IPS-NIHi11 (cell line): ENCODE measurements around the gene PEX10.

Experiments
- DNase-seq: peaks from one replicate; pipeline ENCODE4 v3.0.0; 2012; ENCODE audit warnings: mixed read lengths, low spot score

Gene PEX10

GRCh38 chr1:2425892-2426291 lies 13.5 kb upstream of the PEX10 start:
- no peak for DNase-seq

GRCh38 chr1:2422523-2422922 lies 10.2 kb upstream of the PEX10 start:
- DNase-seq: no peak

GRCh38 chr1:2419416-2419815 lies 7.1 kb upstream of the PEX10 start:
- no peak for DNase-seq

GRCh38 chr1:2418791-2419320 lies 6.5 kb upstream of the PEX10 start:
- no peak for DNase-seq

- no peak for DNase-seq
These were observed 5.5 kb upstream of the PEX10 start for GRCh38 chr1:2417833-2418225.

GRCh38 chr1:2417083-2417832 lies 4.9 kb upstream of the PEX10 start:
- no peak for DNase-seq

GRCh38 chr1:2416403-2416802 lies 4.0 kb upstream of the PEX10 start:
- no peak for DNase-seq

GRCh38 chr1:2415801-2416208 lies 3.4 kb upstream of the PEX10 start:
- no peak for DNase-seq

GRCh38 chr1:2415337-2415736 lies 3.0 kb upstream of the PEX10 start:
- DNase-seq: no peak

- peak; percentile 87 for DNase-seq
These were observed 2.1 kb upstream of the PEX10 start for GRCh38 chr1:2414297-2414958.

- DNase-seq: no peak
These were observed 1.3 kb upstream of the PEX10 start for GRCh38 chr1:2413495-2414296.

GRCh38 chr1:2412773-2413494 lies 570 bp upstream of the PEX10 start:
- DNase-seq: peak; percentile 74

GRCh38 chr1:2411801-2412394 lies 466 bp downstream of the PEX10 start:
- DNase-seq: no peak

- DNase-seq: no peak
These were observed 2.6 kb downstream of the PEX10 start for GRCh38 chr1:2409745-2410144.

GRCh38 chr1:2408859-2409276 lies 3.5 kb downstream of the PEX10 start:
- no peak for DNase-seq

GRCh38 chr1:2408456-2408855 lies 3.9 kb downstream of the PEX10 start:
- no peak for DNase-seq

- no peak for DNase-seq
These were observed 4.4 kb downstream of the PEX10 start for GRCh38 chr1:2407991-2408275.

- no peak for DNase-seq
These were observed 5.0 kb downstream of the PEX10 start for GRCh38 chr1:2407166-2407990.

- DNase-seq: no peak
These were observed 5.8 kb downstream of the PEX10 start for GRCh38 chr1:2406451-2407041.

- DNase-seq: no peak
These were observed 6.6 kb downstream of the PEX10 start for GRCh38 chr1:2405588-2406295.
